AG09319 (cell line): ENCODE measurements around the gene NXPH4.

ENCODE experiments used
- DNase-seq: peaks from one replicate; pipeline ENCODE4 v3.0.0-alpha.2; 2010; ENCODE audit warnings: low read depth; ENCODE audit errors: extremely low read depth
- TF ChIP-seq, protein P1 (sequence below): IDR thresholded peaks from 2 replicates; pipeline ENCODE4 v1.5.1; 2011; ENCODE audit warnings: low read depth, mild to moderate bottlenecking, inconsistent platforms, low read length, moderate library complexity

NXPH4 gene

DNA sequence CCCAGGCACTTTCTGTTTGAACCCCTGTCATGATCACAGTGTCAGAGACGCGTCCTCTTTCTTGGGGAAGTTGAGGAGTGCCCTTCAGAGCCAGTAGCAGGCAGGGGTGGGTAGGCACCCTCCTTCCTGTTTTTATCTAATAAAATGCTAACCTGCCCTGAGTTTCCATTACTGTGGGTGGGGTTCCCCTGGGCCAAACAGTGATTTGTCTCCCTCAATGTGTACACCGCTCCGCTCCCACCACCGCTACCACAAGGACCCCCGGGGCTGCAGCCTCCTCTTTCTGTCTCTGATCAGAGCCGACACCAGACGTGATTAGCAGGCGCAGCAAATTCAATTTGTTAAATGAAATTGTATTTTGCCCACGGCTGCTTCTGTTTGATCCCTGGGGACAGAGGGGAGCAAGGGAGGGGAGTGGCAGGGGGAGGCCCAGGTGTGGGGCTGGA lies 18.0 kb downstream of the NXPH4 start:
- TF ChIP-seq, protein P1, sequence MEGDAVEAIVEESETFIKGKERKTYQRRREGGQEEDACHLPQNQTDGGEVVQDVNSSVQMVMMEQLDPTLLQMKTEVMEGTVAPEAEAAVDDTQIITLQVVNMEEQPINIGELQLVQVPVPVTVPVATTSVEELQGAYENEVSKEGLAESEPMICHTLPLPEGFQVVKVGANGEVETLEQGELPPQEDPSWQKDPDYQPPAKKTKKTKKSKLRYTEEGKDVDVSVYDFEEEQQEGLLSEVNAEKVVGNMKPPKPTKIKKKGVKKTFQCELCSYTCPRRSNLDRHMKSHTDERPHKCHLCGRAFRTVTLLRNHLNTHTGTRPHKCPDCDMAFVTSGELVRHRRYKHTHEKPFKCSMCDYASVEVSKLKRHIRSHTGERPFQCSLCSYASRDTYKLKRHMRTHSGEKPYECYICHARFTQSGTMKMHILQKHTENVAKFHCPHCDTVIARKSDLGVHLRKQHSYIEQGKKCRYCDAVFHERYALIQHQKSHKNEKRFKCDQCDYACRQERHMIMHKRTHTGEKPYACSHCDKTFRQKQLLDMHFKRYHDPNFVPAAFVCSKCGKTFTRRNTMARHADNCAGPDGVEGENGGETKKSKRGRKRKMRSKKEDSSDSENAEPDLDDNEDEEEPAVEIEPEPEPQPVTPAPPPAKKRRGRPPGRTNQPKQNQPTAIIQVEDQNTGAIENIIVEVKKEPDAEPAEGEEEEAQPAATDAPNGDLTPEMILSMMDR = no peak

GRCh38 chr12:57235017-57235727 lies 18.6 kb downstream of the NXPH4 start:
- TF ChIP-seq, protein P1 = no peak; the same call in none of the 2 replicates

More for the DNA sequence above, 18.0 kb downstream of the NXPH4 start:
- no peak for DNase-seq

DNA sequence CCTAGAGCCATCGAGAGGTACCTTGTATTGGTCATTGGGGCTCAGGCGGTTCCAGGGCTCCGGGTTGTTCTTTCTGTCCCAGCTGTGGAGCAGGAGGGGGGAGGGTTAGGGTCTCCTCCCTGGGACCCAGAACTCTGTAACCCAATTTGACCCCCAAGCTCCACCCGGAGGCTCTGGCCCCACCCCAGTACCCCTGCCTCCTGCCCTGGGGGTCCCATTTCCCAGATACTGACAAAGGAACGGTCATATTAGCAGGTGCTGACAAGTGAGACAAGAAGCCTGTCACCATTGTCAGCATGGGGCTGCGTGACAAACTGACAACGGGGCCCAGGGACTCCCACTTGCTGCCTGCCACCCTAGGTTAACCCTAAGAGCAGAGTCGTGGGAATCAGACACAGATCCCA lies 19.1 kb downstream of the NXPH4 start:
- no peak for DNase-seq
- TF ChIP-seq, protein P1 = no peak

More at GRCh38 chr12:57235017-57235727, 18.6 kb downstream of the NXPH4 start:
- DNase-seq = no peak

DNA sequence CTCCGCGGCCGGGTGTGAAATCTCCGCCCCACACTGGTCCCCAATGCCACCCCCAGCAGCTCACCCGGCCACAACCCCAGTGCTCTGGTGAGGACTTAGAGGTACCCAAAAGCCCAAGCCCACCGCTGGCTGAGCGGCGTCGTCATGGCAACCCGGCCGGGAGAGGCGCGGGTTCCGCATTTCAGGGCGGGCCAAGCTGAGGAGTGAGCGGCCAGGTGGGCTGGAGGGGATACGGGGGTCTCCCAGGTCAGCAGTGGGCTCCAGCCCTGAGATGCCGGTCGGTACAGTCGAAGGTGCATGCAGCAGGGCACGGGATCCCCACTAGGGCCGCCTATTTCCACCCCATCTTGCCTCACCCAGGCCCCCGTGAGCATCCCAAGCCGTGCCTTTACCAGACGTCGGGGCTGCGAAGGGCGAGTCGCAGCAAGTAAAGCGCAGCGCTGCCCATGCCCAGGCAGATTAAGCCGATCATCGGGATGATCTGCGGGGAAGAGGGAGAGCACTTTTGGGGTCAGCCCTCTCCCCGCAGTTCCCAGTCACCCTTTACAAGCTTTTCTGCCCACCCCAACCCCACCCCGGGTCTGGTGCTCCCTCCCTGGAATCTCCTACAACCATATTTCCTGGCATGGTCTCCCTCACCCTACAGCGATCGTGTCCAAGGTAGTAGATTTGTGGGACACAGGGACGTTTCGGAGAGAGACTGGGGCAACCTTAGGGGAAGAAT lies 19.8 kb downstream of the NXPH4 start:
- DNase-seq = no peak
- TF ChIP-seq, protein P1 = no peak

- TF ChIP-seq, protein P1 = no peak
- DNase-seq = no peak
Measured at GRCh38 chr12:57236925-57237595, 20.5 kb downstream of the NXPH4 start.

- TF ChIP-seq, protein P1 = no peak
- no peak for DNase-seq
Measured at GRCh38 chr12:57237596-57237931, 21.0 kb downstream of the NXPH4 start.
